Body of pancreas (tissue), 4 donors: ENCODE results near the gene AGK. TPM values are rescaled to one million over a fixed set of nuclear protein-coding genes. Genes with fewer than 3 reads are reported as not detected.

Experiments used
- ATAC-seq: fragments of 150-250 bp; one replicate; pipeline ENCODE4 v1.9.1; 2016
- DNase-seq, 4 donors: peaks; one replicate each; pipeline ENCODE4 v3.0.0-alpha.2; 2019
- H3K27ac ChIP-seq, 4 donors: fragments of 200-600 bp; sonication (generic); 1 replicate in 3 of 4; 2 replicates in 1 of 4; pipeline versions ENCODE4 v1.5.1 to v1.6.1; 2016 to 2019; ENCODE audit warnings: mild to moderate bottlenecking in 1 of 4, mixed read lengths in 1 of 4, moderate library complexity in 1 of 4
- H3K27me3 ChIP-seq, 2 donors: fragments of 200-600 bp; sonication (generic); one replicate each; pipeline ENCODE4 v1.6.0; 2016; ENCODE audit warnings: mild to moderate bottlenecking in 1 of 2
- H3K36me3 ChIP-seq, 2 donors: fragments of 200-600 bp; sonication (generic); replicated peaks in 1 of 2; 2 replicates each; pipeline ENCODE4 v1.5.1; 2016; ENCODE audit warnings: low read depth in 2 of 2; ENCODE audit not compliant: insufficient read depth in 1 of 2
- H3K4me1 ChIP-seq: fragments of 200-600 bp; sonication (generic); one replicate; pipeline ENCODE4 v1.6.0; 2016
- H3K4me3 ChIP-seq, 2 donors: fragments of 200-600 bp; sonication (generic); 1 replicate in 1 of 2; 2 replicates in 1 of 2; pipeline ENCODE4 v1.5.1; 2016 to 2019
- H3K9me3 ChIP-seq, 3 donors: fragments of 200-600 bp; sonication (generic); 1 replicate in 2 of 3; 2 replicates in 1 of 3; pipeline ENCODE4 v1.5.1; 2016
- POLR2A ChIP-seq, 3 donors: fragments of 450-650 bp; IDR thresholded peaks; one replicate each; pipeline ENCODE4 v1.6.1; 2016; ENCODE audit warnings: antibody characterized with exemption in 3 of 3, mild to moderate bottlenecking in 2 of 3
- WGBS, 2 donors: methylation state at CpG; one replicate each; pipeline ENCODE4 v1.1.5; 2017; 5-methylcytosine and 5-hydroxymethylcytosine counted together
- intact Hi-C: fragments of 100-400 bp; cut with DNase I; formaldehyde crosslinking; loops from one replicate; pipeline ENCODE4 v1.15.1; 2023
- total RNA-seq, 2 donors: library from RNA; depleted of rRNA; stranded (reverse); fragments of >200 nt; gene quantifications; one replicate each; pipeline ENCODE4 v1.1.0, GENCODE V29; 2016
- TF ChIP-seq, protein P1 (sequence below), 7 experiments: fragments of 450-650 bp in 4 of 7; fragments of 200-600 bp in 3 of 7; sonication (generic) in 3 of 7; IDR thresholded peaks; one replicate each; pipeline ENCODE4 v1.5.1; 2016 to 2019; ENCODE audit warnings: antibody characterized with exemption in 7 of 7

Gene AGK
- total RNA-seq, 2 donors from 2014 or later: 12.7 to 30.7 TPM

DNA sequence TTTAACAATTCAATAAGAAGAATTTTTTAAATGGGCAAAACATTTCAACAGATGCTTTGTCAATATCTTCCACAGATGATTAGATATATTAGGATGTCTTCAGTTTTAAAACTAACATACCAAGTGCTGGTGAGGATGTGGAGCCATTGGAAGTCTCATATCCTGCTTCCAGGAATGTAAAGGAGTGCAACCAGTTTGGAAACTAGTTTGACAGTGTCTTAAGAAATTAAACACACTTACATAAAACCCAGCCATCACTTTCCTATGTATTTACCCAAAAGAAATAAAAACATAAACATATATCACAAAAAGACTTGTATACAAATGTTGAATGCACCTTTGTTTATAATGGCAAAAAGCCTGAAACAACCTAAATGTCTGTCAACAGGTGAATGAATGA lies 13.3 kb upstream of the AGK start:
- ATAC-seq (no peak), DNase-seq (no peak)
- Histone ChIP-seq H3K27ac (no peak overlapping the region), H3K9me3 (no peaks in the 10 kb centered on the region), H3K4me1 (no peaks in the 10 kb centered on the region), H3K4me3 (no peak overlapping the region), H3K27me3 (no peaks in the 10 kb centered on the region), H3K36me3 (no peaks in the 10 kb centered on the region)
- intact Hi-C loops: no loop called here
- TF ChIP-seq, protein P1, sequence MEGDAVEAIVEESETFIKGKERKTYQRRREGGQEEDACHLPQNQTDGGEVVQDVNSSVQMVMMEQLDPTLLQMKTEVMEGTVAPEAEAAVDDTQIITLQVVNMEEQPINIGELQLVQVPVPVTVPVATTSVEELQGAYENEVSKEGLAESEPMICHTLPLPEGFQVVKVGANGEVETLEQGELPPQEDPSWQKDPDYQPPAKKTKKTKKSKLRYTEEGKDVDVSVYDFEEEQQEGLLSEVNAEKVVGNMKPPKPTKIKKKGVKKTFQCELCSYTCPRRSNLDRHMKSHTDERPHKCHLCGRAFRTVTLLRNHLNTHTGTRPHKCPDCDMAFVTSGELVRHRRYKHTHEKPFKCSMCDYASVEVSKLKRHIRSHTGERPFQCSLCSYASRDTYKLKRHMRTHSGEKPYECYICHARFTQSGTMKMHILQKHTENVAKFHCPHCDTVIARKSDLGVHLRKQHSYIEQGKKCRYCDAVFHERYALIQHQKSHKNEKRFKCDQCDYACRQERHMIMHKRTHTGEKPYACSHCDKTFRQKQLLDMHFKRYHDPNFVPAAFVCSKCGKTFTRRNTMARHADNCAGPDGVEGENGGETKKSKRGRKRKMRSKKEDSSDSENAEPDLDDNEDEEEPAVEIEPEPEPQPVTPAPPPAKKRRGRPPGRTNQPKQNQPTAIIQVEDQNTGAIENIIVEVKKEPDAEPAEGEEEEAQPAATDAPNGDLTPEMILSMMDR (IDR thresholded peaks at IDR 0.05): no peak
- TF ChIP-seq POLR2A (IDR thresholded peaks at IDR 0.05): no peak

DNA sequence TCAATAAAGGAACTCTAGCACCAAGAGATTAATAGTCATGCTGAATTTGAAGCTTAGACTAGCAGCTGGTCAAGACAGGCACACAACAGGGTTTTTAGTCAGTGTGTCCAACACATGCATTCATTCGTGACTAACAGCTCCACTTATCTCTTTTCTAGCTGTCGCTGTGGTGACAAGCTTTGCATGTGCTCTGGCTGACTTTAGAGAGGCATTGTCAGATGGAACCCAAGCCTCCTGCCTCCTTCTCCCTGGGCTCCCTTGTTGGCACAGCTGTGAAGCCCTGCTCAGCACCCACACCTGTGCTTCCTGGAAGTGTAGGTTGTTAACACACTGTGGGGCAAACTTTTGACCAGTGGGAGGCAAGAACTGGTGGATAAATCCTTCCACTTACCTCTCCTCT lies 9.8 kb upstream of the AGK start:
- 47 to 49% methylated on average over 2 of the region's 2 CpGs for WGBS, 2 donors
- Histone ChIP-seq H3K4me1 (no peaks in the 10 kb centered on the region), H3K4me3 (no peak overlapping the region), H3K36me3 (no peaks in the 10 kb centered on the region), H3K27me3 (no peaks in the 10 kb centered on the region), H3K9me3 (no peaks in the 10 kb centered on the region), H3K27ac (no peak overlapping the region)
- peak in 1 of 4 donors; percentile 2 for DNase-seq
- intact Hi-C loops: no loop called here
- no peak for TF ChIP-seq POLR2A (IDR thresholded peaks at IDR 0.05)
- TF ChIP-seq, protein P1 (IDR thresholded peaks at IDR 0.05): no peak
- no peak for ATAC-seq

DNA sequence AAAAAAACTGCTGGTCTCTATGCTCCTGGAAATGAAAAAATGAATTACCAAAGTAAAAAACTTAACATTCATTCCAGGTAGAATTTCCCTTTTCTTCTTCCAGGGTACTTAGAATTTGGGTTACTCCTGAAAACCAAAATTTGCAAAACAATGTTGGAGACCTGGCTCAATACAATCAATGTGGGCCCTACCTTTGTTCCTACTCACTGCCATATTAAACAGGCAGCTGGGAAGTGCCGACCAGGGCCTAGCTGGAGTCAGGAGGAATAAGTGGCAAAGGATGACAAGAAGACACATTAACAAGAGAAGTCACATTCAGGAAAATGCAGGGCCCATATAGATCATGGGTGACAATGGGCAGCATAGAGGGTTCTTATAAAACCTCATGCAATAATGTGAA lies 6.4 kb upstream of the AGK start:
- intact Hi-C loops: no loop called here
- no peaks in the 10 kb centered on the region for H3K27me3 ChIP-seq
- no peak for ATAC-seq
- WGBS, 2 donors: 44 to 55% methylated on average over 1 of the region's 1 CpG
- H3K4me3 ChIP-seq: no peak overlapping the region
- no peak for DNase-seq
- no peak overlapping the region for H3K27ac ChIP-seq
- no peaks in the 10 kb centered on the region for H3K4me1 ChIP-seq
- H3K36me3 ChIP-seq: no peaks in the 10 kb centered on the region
- TF ChIP-seq, protein P1 (IDR thresholded peaks at IDR 0.05): no peak
- TF ChIP-seq POLR2A (IDR thresholded peaks at IDR 0.05): no peak
- no peaks in the 10 kb centered on the region for H3K9me3 ChIP-seq

DNA sequence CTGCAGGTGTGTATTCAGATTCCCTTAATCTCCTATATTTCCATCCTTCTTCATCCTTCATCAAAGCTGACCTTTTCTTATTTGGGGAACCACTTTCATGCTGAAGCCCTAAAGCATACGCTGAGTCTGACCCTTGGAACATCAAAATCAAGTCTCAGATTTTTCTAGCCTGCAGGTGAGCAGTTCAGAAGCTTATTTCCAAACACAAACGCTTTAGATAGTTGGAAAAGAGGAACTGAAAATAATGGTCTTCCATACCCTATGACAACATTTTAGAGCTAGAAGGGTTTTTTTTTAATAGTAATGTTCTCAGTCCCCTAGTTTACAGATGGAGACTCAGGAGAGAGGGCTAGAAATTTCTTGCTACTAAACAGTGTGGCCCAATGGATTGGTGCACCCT lies 1.6 kb upstream of the AGK start:
- Histone ChIP-seq H3K4me3 (no peak overlapping the region), H3K27ac (no peak overlapping the region), H3K27me3 (no peaks in the 10 kb centered on the region), H3K4me1 (peaks cover 13% of the 10 kb centered on the region), H3K9me3 (no peaks in the 10 kb centered on the region), H3K36me3 (no peaks in the 10 kb centered on the region)
- WGBS, 2 donors: 80 to 83% methylated on average over 2 of the region's 2 CpGs
- no peak for TF ChIP-seq POLR2A (IDR thresholded peaks at IDR 0.05)
- TF ChIP-seq, protein P1 (IDR thresholded peaks at IDR 0.05): no peak
- ATAC-seq (no peak), DNase-seq (no peak)
- intact Hi-C loops: no loop called here

DNA sequence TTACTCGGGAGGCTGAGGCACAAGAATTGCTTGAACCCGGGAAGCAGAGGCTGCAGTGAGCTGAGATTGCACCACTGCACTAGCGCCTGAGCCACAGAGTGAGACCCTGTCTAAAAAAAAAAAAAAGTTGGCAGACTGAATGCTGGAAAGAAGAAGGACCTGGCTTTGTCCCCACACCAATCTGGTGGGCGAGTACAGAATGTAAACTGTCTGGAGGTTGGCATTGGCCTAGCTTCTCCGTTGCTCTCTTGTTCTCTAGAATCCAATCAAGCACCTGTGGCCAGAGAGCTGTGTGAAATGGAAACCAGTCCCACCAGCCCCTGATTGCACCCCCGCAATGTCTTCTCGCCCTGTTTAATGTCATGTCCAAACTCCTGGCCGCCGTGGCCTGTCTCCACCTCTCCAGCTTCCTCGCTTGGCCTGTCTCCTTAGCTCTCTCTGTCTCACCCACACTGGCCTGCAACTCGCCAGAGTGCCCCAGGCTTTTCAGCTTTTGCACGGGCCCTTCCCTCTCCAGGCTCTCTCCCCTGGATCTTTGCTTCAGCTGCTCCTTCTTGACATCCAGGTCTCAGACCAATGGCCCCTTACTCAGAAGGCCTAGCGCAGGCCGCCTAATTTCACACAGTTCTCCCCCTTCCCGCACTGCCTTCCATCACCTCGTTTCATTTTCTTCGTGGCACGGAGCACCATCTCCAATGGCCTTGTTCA lies 670 bp upstream of the AGK start:
- no peak for TF ChIP-seq POLR2A (IDR thresholded peaks at IDR 0.05)
- TF ChIP-seq, protein P1 (IDR thresholded peaks at IDR 0.05): no peak
- DNase-seq: peak in 3 of 4 donors; percentile 2 to 17 (median 13)
- intact Hi-C loops: no loop called here
- ATAC-seq: peak; percentile 35
- no peaks in the 10 kb centered on the region for H3K36me3 ChIP-seq
- peak overlapping the region; percentile 89 to 97 for H3K4me3 ChIP-seq
- no peaks in the 10 kb centered on the region for H3K9me3 ChIP-seq
- H3K27me3 ChIP-seq: no peaks in the 10 kb centered on the region
- H3K27ac ChIP-seq: peak overlapping the region in 2 of 4 donors; percentile 8 to 26
- H3K4me1 ChIP-seq: peaks cover 13% of the 10 kb centered on the region
- 47 to 55% methylated on average over 18 of the region's 18 CpGs for WGBS, 2 donors
